A673 (cell line): Measurements from ENCODE around the gene PDE4DIP. TPM values are rescaled to one million over a fixed set of nuclear protein-coding genes. Genes with fewer than 3 reads are reported as not detected.
"Not testable (repeated sequence)": the region's sequence is repeated elsewhere in the genome, so short reads cannot be mapped to it uniquely, and the experiment has no call there.

Experiments used
- BruUV-seq: library from RNA; stranded (reverse); fragments of 400-500 nt; replicated peaks from 2 replicates; lab custom pipeline; 2021; lab: Mats Ljungman, UMichigan
- CTCF ChIA-PET: fragments of 300-600 bp; sonication (Branson Sonifier 250); formaldehyde crosslinking; loops from one replicate; lab custom pipeline; 2022; ENCODE audit warnings: antibody characterized with exemption; lab: Charles Lee
- POLR2A ChIA-PET: fragments of 300-600 bp; sonication (Branson Sonifier 250); formaldehyde crosslinking; loops from one replicate; lab custom pipeline; 2022; ENCODE audit warnings: antibody characterized with exemption; ENCODE audit not compliant: low non-redundant PET; lab: Charles Lee
- DNase-seq: peaks from one replicate; pipeline ENCODE4 v3.0.0-alpha.2; 2015; ENCODE audit warnings: low spot score
- H3K27ac ChIP-seq: fragments of 200-600 bp; sonication (generic); 2 replicates; pipeline ENCODE4 v1.5.1; 2016; ENCODE audit warnings: mixed run types, low read depth, mild to moderate bottlenecking, mixed read lengths, antibody characterized with exemption, low read length; ENCODE audit not compliant: poor library complexity, severe bottlenecking
- H3K27me3 ChIP-seq: fragments of 200-600 bp; sonication (generic); replicated peaks from 2 replicates; pipeline ENCODE4 v1.6.1; 2017; ENCODE audit warnings: mixed run types, low read depth, mild to moderate bottlenecking, mixed read lengths, antibody characterized with exemption, low read length; ENCODE audit not compliant: insufficient read depth, poor library complexity
- H3K36me3 ChIP-seq: fragments of 200-600 bp; sonication (generic); 2 replicates; pipeline ENCODE4 v1.6.1; 2016; ENCODE audit warnings: mixed run types, mild to moderate bottlenecking, mixed read lengths, antibody characterized with exemption, low read length; ENCODE audit not compliant: insufficient read depth, poor library complexity, severe bottlenecking
- H3K4me1 ChIP-seq: fragments of 200-600 bp; sonication (generic); 2 replicates; pipeline ENCODE4 v1.6.1; 2017; ENCODE audit warnings: mixed run types, mild to moderate bottlenecking, mixed read lengths, antibody characterized with exemption, low read length; ENCODE audit not compliant: insufficient read depth, poor library complexity, severe bottlenecking
- H3K4me3 ChIP-seq: fragments of 200-600 bp; sonication (generic); 2 replicates; pipeline ENCODE4 v1.5.1; 2016; ENCODE audit warnings: low read depth, mixed run types, mild to moderate bottlenecking, mixed read lengths, low read length; ENCODE audit not compliant: poor library complexity, severe bottlenecking
- H3K9me3 ChIP-seq: fragments of 200-600 bp; sonication (generic); 2 replicates; pipeline ENCODE4 v1.6.1; 2016; ENCODE audit warnings: mixed run types, low read depth, mild to moderate bottlenecking, mixed read lengths, antibody characterized with exemption, low read length; ENCODE audit not compliant: poor library complexity, severe bottlenecking
- intact Hi-C: fragments of 100-400 bp; cut with micrococcal nuclease; formaldehyde crosslinking; loops from one replicate; pipeline ENCODE4 v1.10.0; 2022; ENCODE audit not compliant: unreplicated experiment
- total RNA-seq: library from RNA; stranded (reverse); gene quantifications from 2 replicates; pipeline ENCODE4 v1.2.3, GENCODE V29; 2021

The PDE4DIP gene
- total RNA-seq, 1 experiment from 2014 or later: 68.7 TPM

DNA sequence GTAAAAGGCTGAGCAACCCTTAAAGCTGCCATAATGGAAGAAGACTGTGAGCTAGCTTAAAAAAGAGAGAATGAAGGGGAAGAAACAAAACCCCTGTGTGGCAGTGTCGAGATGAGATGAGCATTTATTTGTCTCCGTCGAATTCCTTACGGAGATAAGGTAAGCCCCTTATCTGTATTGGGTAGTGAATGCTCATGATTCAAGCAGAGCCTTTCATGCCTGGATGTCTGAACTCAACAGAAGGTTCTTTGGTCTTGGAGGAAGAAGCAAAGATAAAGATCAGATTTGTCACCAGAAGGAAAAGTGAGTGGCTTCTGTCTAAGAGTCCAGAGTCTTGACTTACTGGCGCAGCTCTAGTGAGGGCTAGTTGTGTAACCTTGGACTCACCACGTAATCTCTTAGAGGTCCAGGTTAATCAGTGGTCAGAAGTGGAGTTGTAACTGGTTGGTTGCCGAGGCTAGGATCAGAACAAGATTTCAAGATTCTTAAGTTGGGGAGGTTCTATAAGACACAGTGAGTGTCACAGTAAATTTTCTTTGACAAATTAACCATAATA is 146.1 kb downstream of the PDE4DIP start:
- H3K27me3 ChIP-seq, H3K4me1 ChIP-seq, H3K4me3 ChIP-seq, H3K36me3 ChIP-seq, POLR2A ChIA-PET, H3K27ac ChIP-seq, DNase-seq, intact Hi-C loops, H3K9me3 ChIP-seq, CTCF ChIA-PET, BruUV-seq: not testable (repeated sequence)

GRCh38 chr1:148991818-148992217 is 147.6 kb downstream of the PDE4DIP start:
- CTCF ChIA-PET, intact Hi-C loops, H3K9me3 ChIP-seq, H3K4me1 ChIP-seq, H3K36me3 ChIP-seq, H3K27me3 ChIP-seq, BruUV-seq, H3K4me3 ChIP-seq, POLR2A ChIA-PET, H3K27ac ChIP-seq, DNase-seq: not testable (repeated sequence)

- H3K9me3 ChIP-seq, CTCF ChIA-PET, H3K27me3 ChIP-seq, POLR2A ChIA-PET, intact Hi-C loops, H3K4me3 ChIP-seq, H3K27ac ChIP-seq, DNase-seq, BruUV-seq, H3K36me3 ChIP-seq, H3K4me1 ChIP-seq: not testable (repeated sequence)
Measured at GRCh38 chr1:148992364-148992763, 148.1 kb downstream of the PDE4DIP start.

DNA sequence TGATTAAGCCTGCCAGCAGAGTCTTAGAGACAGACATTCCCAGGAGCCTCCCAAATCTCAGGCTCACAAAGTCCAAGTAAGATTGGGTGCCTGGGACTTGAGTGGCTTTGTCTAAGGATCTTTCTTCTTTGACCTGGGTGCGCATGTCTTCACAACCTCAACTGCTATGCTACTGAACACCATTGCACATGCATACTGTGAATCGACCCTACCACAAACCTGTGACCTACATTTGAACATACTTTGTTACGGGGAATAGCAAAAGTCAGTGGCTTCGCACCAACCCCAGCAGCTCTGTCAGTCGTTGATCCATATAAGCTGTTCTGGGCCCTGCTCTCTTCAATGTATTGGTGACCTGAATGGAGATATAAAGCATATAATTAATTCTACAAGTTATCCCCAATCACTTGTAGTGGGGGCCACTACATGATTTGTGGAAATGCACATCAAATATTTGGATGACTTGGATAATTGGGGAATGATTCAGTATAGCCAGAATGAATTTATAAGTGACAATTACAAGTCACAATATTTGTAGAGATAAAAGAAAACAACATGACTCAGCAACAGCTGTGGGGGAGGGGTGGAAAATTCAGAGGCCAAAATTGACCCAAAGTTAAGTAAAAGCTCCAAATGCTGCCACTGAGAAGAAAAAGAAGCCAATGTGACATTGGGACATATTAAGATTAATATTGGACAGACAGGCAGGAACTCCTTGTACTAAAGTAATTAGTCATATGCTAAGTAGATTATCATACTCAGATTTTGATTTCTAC is 152.4 kb downstream of the PDE4DIP start:
- POLR2A ChIA-PET, H3K36me3 ChIP-seq, CTCF ChIA-PET, H3K27ac ChIP-seq, H3K9me3 ChIP-seq, BruUV-seq, H3K27me3 ChIP-seq, H3K4me1 ChIP-seq, H3K4me3 ChIP-seq, DNase-seq, intact Hi-C loops: not testable (repeated sequence)

DNA sequence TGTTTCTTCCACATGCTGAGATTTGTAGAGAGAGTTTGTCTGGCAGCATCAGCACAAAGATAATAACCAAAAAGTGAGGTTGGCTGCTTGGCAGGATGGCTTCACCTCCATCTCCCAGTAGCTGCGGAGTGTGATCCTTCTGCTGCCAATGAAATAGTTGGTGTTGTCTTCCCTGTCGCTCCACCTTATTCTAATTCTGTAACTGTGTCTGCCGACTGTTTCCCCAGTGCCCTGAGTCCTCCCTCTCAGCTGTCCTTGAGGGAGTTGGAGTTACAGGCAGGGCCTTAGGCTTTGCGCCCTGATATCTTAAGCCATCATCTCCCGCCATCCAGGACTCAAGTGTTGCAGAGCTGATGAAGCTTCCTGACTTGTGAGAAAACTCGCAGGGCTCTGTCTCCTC is 153.2 kb downstream of the PDE4DIP start:
- H3K27me3 ChIP-seq, BruUV-seq, H3K4me1 ChIP-seq, H3K27ac ChIP-seq, H3K36me3 ChIP-seq, POLR2A ChIA-PET, H3K4me3 ChIP-seq, intact Hi-C loops, DNase-seq, CTCF ChIA-PET, H3K9me3 ChIP-seq: not testable (repeated sequence)

- H3K4me1 ChIP-seq, H3K27me3 ChIP-seq, BruUV-seq, H3K27ac ChIP-seq, intact Hi-C loops, H3K9me3 ChIP-seq, CTCF ChIA-PET, H3K4me3 ChIP-seq, H3K36me3 ChIP-seq, DNase-seq, POLR2A ChIA-PET: not testable (repeated sequence)
Measured at GRCh38 chr1:149002664-149003063, 158.4 kb downstream of the PDE4DIP start.

- H3K4me3 ChIP-seq, H3K36me3 ChIP-seq, BruUV-seq, H3K27ac ChIP-seq, H3K4me1 ChIP-seq, DNase-seq, H3K27me3 ChIP-seq, H3K9me3 ChIP-seq, POLR2A ChIA-PET, CTCF ChIA-PET, intact Hi-C loops: not testable (repeated sequence)
Measured at GRCh38 chr1:149008326-149008725, 164.1 kb downstream of the PDE4DIP start.
